GM12891 (cell line): Measurements from ENCODE around the gene RAC2.

Source experiments
- DNase-seq: peaks from one replicate; pipeline ENCODE4 v3.0.0; 2011; ENCODE audit warnings: low spot score; ENCODE audit not compliant: insufficient read length
- FAIRE-seq: peaks from 2 replicates; lab custom pipeline; 2011; peaks lifted over from hg19 to GRCh38; lab: Jason Lieb, UNC
- PAX5 ChIP-seq: IDR thresholded peaks from 2 replicates; pipeline ENCODE4 v1.6.1; 2011; ENCODE audit warnings: low read length, moderate library complexity, mild to moderate bottlenecking; ENCODE audit not compliant: insufficient read depth, severe bottlenecking
- POLR2A ChIP-seq: IDR thresholded peaks from 2 replicates; pipeline ENCODE4 v1.6.1; 2011; ENCODE audit warnings: low read depth, low read length, control low read depth
- POLR2AphosphoS5 ChIP-seq: IDR thresholded peaks from 2 replicates; pipeline ENCODE4 v1.6.1; 2011; ENCODE audit warnings: low read depth, low read length, control low read depth
- POU2F2 ChIP-seq: IDR thresholded peaks from 2 replicates; pipeline ENCODE4 v1.6.1; 2011; ENCODE audit warnings: low read depth, mild to moderate bottlenecking, control low read depth, low read length, moderate library complexity
- SPI1 ChIP-seq: IDR thresholded peaks from 2 replicates; pipeline ENCODE4 v1.6.1; 2011; ENCODE audit warnings: low read depth, low read length, control low read depth
- TAF1 ChIP-seq: IDR thresholded peaks from 2 replicates; pipeline ENCODE4 v1.6.1; 2011; ENCODE audit warnings: low read depth, low read length, control low read depth

RAC2 gene

GRCh38 chr22:37199760-37200108 lies 44.3 kb downstream of the RAC2 start:
- no peak for DNase-seq
- TF ChIP-seq PAX5 (no peak), POLR2A (no peak; the same call in 1 of the 2 replicates), SPI1 (no peak), POU2F2 (no peak), POLR2AphosphoS5 (no peak)
- no peak for FAIRE-seq

DNA sequence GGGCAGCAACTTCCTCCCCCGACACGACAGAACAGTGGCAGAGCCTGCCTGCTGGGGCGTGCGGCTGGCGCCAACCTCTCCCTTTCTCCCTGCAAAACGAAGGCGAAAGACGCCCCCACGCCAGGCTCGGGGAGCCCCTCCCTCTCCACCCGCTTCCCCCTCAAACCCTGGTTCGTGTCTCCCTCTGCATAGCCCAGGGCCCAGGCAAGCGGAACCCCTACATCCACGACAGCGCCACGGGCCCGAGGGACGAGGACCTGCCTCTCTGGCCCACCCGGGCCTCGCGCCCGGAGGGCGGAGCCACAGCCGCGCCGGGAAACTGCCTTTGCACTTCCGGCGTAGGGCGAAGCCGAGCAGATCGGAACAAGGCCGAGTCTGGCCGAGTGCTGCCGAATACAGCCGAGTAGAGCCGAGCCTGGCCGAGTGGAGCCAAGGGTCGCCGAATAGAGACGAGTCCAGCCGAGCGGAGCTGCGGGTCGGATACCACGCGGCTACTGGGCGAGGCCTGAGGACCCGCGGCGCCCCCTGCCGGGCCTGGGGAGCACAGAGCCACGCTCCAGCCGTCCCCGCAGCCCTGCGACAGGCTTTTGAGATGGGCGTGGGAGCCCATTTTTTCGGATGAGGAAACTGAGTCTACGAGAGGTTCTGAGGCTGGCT lies 44.8 kb downstream of the RAC2 start:
- TF ChIP-seq TAF1 = no peak; the same call in 1 of the 2 replicates
- TF ChIP-seq PAX5 = peak; percentile 71
- peak; percentile 35 for TF ChIP-seq SPI1
- TF ChIP-seq POLR2A = peak; percentile 71
- TF ChIP-seq POU2F2 = no peak
- TF ChIP-seq POLR2AphosphoS5 = peak; percentile 69; the same call in 1 of the 2 replicates
- DNase-seq (peak; percentile 97), FAIRE-seq (peak; percentile 100)

GRCh38 chr22:37198258-37199102 lies 45.6 kb downstream of the RAC2 start:
- DNase-seq (peak; percentile 82), FAIRE-seq (peak; percentile 88)
- TF ChIP-seq POLR2AphosphoS5 (no peak), POU2F2 (no peak), TAF1 (no peak), POLR2A (no peak), PAX5 (no peak), SPI1 (no peak)

DNA sequence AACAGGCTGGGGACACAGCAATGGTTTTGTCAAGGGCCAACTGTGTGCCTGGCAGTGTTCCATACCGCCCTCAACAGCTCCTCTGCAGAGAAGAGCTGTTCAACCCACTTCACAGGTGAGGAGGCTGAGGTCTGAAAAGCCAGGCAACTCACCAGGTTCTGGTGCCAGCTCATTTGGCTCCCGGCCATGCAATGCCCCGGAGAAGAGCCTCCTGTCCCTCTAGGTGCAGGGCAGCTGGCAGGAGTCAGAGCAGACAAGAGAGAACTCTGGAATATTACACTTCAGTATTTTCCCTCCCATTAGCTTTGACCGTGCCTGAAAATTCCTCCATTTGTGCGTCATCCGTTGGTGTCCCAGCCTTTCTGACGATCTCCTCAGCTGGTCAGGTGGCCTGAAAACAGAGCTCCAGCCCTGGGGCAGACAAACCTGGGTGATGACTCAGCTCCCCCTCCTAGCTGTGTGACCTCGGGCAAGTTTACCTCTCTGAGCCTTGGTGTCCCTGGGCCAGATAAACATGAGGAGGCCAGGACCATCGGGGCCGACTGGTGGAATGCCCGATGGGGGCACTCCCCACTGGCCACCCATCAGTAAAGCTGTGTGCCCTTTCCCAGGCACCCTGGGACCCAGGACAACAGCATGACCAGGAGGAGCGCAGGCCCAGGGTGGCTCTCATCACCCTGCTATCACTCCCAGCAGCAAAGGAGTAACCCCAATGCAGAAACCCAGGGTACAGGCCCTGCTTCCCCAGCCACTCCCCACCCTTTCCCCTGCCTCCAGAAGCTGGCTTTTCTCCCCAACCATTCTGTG lies 46.4 kb downstream of the RAC2 start:
- FAIRE-seq = peak; percentile 43
- no peak for DNase-seq
- TF ChIP-seq SPI1 (no peak), PAX5 (no peak), POU2F2 (no peak), POLR2A (no peak), TAF1 (no peak), POLR2AphosphoS5 (no peak)

- DNase-seq (no peak), FAIRE-seq (no peak)
- TF ChIP-seq PAX5 (no peak), POU2F2 (no peak), SPI1 (no peak), POLR2A (no peak), TAF1 (no peak), POLR2AphosphoS5 (no peak)
Measured at GRCh38 chr22:37196539-37197450, 47.3 kb downstream of the RAC2 start.

DNA sequence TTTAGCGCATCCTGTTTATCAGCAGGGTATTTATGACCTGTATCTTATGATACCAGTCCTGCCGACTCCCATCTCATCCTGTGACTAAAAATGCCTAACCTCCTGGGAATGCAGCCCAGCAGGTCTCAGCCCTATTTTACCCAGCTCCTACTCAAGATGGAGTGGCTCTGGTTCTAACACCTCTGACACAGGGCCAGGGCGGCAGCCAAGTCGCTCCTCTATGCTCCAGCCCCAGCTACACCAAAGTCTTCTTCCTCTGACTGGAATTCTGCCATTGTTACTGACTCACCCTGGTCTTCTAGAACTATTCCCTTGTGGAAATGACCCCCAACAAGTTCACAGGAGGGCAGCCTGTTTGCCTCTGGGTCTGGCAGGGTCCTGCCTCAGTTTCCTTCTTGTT lies 48.1 kb downstream of the RAC2 start:
- no peak for FAIRE-seq
- TF ChIP-seq TAF1 (no peak), POU2F2 (no peak), SPI1 (no peak)
- DNase-seq = no peak

- no peak for DNase-seq
- TF ChIP-seq POU2F2 = no peak
- no peak for TF ChIP-seq TAF1
- no peak for TF ChIP-seq POLR2AphosphoS5
- TF ChIP-seq PAX5 = no peak
- no peak for TF ChIP-seq SPI1
- FAIRE-seq = no peak
Measured at GRCh38 chr22:37194750-37195149, 49.3 kb downstream of the RAC2 start.

- TF ChIP-seq TAF1 (no peak), POU2F2 (no peak), POLR2AphosphoS5 (no peak), POLR2A (no peak), SPI1 (no peak), PAX5 (no peak)
- FAIRE-seq = no peak
- DNase-seq = no peak
Measured at GRCh38 chr22:37193629-37194191, 50.4 kb downstream of the RAC2 start.
